GM19455 (cell line): ENCODE data around the gene MAPK7.

ENCODE experiments used
- ATAC-seq: cut with Tn5 transposase; IDR thresholded peaks from one replicate; pipeline ENCODE4 v1.9.1; 2021; ENCODE audit not compliant: unreplicated experiment

Gene MAPK7

DNA sequence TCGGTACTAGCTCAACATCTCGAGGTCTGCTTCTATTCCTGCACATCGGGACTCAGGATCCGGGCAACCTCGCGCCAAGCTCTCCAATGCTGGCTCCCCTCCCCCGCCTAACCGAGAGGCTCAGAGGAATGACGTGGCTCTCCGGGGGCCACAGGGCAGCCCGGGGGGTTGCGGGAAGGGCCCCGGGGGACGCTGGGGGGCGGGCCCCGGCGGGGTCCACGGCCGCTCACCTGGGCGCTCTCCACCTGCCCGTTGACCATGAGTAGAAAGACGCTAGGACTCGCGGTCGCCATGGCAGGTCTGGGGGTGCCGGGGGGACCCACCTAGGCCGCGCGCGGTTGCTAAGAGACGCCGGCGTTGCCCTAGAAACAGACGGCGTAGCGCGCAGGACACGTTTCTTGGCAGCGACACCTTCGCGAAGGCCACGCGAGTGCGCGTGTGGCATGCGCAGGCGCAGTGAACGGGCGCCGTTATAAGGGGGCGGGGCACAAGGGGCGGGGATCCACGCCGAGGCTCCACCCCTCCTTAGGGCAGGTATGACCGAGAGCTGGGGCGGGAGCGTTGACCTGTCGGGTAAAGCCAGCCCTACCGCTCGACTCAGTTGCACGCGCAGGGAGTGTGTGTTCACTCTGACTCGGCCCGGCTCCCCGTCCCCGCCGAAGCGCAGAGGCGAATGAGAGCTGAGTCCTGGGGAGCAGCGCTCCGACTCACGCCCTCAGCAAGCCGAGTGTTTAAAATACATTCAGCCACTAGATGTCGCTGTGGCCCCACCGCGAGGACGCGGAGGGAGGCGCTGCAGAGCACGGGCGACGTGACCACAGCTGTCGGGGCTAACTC is 15.8 kb upstream of the MAPK7 start, which contains the start of gene B9D1:
Gene B9D1 (minus strand): TSS at position 447 of the 837 bp plus-strand sequence. CDS start 154 bp downstream, at position 293.
- peak; percentile 81 for ATAC-seq

DNA sequence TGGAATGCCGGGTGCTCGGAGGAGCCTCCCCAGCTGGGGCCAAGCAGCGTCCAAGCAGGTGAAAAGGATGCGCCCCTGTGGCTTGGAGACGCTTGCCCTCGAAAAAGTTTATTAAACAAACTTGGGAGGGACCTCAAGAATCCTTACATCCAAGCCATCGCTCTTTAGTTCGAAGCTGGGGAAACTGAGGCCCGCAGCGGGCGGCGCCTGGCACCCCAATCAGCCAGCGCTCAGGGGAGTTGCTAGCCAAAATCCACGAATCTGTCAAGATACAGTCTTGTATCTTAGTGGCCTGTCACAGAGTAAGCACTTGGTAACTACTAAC is 15.2 kb upstream of the MAPK7 start:
- ATAC-seq, result no peak

DNA sequence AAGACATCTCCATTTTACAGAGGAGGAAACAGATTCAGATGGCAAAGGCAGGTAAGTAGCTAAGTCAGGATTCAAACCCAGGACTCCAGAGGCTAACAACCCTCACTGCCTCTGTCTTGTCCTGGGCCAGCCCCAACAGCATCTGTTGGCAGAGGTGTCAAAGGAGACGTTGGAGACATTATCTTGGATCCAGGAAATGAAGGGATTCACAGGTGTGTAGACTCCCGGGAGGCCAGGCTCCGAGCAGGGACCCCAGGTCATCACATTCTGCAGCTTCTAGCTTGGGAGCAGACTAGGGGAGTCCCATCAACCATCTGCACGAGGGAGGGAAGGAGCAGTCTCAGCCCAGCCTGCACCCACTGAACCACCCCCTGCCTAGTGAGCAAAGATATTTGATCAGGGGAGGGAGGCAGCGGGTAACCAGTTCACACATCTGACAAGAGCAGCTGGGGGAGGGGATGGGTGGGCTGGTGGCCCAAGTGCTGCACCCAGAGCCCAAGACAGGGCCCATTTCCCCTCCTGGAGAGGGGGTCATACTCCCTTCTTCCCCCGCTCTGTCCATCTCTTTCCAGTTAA is 14.8 kb upstream of the MAPK7 start:
- no peak for ATAC-seq

DNA sequence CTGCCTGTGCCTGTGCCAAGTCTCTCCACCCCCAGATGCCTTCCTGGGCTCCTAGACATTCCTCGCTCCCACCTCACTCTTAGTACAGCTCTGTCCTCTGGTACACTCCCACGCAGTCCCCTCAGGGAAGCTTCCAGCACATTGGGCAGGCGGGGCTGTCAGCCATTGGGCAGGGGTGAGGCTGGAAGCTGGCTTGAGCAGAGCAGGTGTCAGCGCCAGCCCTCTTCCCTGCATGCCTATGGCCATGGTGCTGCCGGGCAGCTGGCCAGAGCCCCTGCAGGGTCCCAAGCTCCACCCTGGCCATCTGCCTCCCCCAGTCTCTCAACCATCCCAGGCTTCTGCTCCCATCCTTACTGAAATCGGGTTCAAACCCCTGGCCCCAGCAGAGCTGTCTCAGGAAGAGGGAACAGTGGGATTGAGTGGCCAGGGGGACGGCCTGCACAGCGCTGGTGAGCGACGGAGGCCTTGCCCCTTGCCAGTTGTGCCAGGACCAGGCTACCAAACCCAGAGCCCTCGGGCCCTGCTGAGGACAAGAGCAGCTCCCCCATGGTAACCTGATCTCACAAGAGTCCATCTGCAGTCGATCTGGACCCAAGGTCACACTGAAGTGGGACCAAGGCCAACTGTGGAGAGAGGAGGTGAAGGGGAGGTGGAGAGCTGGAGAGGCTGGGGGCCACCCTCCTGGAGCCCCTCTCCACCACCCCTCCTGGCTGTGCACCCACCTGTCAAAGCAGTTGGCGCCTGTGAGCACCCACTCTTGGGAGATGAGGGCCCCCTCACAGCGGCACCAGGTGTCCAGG is 13.4 kb upstream of the MAPK7 start:
- ATAC-seq, result no peak

DNA sequence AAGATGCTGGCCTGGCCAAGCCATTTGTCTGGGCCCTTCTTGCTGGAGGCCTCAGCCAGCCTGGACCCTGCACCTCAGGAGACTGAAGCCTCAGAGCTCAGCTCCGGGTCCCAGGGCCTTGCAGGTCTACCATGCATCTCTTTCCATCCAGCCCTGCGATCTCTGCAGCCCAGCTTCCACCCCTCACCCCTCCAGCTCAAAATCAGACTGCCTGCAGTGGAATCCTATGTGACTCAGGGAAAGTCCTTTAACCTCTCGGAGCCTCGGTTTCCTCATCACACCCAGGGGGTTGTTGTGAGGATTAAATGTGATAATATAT is 12.8 kb upstream of the MAPK7 start:
- ATAC-seq, result no peak

DNA sequence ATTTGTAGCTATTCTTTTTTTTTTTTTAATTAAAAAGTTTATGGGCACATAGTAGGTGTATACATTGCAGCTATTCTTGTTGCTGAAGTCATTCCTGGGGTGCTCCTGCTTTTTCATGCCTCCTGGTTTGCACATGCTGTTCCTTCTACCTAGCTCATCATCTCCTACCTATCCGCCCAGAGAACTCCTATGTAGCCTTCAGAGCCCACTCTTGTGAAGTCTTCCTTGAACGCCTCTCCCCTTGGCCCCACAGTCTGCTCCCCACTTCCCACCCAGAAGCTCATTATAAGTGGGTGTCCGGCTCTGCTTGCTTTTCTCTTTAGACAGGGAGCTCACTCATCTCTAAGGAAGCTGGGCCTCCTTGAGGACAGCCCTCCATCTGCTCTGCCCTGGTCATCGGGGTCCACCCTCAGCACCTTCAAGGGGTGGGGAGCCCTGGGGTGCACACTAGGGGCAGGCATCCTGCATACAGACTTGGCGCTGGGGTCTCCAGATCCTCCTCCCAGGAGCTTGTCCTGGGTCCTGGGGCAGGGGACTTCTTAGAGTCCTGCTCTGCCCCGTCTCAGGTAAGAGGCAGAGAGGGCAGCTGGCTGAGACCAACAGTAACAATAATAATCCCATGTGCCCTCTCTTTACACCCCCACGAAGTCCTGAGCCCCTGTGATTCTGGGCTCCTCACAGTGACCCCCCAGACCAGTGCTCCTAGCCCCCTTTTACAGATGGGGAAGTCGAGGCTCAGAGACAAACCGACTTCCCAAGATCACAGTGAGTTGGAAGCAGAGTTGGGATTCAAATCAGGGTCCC is 12.3 kb upstream of the MAPK7 start:
- ATAC-seq, result no peak

DNA sequence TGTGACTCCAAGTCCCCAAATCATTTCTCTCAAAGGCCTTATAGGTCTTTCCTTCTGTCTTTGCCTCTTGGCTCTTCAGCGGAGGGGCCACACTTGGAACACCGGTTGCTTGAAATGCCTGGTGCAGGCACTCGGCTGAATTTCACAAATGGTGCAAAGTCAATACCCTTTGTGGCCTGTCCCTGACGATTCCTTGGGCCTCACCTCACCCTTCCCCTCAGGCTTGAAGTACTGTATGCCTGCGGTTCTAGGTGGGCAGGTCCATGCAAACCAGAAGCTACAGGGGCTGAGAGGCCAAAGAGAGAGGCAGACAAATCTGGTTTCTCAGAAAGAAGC is 11.7 kb upstream of the MAPK7 start:
- no peak for ATAC-seq

DNA sequence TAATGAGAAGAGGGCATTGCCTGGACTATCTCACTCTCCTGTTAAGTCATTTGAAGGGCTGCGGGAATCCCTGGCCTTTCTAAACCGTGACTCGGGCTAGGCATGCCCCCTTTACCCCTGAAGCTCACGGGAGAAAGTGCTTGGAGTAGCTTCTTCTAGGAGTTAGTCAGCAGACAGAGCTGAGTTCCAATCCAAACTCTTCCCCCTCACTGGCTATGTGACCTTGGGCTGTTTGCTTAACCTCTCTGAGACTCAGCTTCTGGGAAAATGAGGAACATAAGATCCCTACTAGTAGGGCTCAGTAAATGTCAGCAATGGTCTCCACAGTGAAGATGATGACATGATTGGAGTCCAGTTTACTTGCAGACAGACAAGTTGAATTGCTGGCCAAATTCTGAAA is 10.1 kb upstream of the MAPK7 start:
- no peak for ATAC-seq

DNA sequence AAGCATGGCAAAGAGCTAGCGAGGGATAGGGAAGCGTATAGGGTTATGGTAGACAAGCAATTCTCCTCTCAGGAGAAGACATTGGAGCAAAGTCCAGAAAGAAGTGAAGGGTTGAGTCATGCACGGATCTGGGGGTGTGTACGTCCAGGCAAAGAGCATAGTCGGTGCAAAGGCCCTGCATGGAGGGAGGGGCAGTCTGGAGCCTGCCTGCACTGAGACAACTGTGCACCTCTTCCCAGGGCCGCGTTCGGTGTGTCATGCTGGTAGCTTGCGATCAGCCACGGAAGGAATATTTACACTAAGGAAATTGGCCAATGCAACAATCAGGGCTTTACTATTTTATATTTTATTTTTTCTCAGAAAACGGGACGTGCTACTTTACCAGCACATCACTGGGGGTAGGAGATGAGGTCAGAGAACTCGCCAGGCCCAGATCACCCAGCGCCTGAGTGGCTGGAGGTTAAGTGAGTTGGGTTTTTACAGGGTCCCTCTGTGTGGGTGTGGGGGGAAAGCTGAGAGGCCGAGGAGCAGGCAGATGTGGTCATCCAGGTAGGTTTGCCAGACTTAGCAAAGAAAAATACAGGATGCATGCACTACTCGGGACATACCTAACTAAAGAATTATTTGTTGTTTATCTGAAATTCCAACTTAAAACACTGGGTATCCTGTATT is 9.1 kb upstream of the MAPK7 start:
- ATAC-seq, result no peak

DNA sequence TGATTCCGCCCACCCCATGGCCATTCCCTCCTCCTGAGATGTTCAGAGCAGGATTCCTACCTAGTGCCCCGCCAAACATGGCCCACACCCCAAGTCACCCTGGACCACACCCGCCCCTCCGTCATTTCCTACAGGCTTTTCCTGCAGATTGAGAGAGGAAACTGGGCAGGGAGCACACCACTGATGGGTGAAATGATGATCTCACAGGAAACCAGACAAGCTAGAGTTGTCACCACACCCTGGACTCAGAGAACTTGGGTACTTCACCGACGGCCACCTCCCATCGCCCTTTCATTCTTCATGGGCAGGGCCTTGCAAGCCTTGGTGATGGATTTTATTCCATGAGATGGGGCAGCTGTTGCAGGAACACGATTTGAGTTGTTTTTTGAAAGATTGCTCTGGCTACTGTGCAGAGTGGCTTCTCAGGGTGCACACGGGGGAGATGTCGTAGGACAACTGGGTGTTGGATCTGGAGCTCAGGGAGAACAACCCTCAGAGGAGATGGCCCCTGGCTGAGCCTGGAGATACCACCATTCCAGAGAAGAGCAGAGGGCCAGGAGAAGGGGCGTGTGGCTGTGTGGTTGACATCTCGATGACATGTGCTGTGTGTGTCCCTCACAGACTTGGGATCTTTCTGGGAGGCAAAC is 8.3 kb upstream of the MAPK7 start:
- no peak for ATAC-seq

DNA sequence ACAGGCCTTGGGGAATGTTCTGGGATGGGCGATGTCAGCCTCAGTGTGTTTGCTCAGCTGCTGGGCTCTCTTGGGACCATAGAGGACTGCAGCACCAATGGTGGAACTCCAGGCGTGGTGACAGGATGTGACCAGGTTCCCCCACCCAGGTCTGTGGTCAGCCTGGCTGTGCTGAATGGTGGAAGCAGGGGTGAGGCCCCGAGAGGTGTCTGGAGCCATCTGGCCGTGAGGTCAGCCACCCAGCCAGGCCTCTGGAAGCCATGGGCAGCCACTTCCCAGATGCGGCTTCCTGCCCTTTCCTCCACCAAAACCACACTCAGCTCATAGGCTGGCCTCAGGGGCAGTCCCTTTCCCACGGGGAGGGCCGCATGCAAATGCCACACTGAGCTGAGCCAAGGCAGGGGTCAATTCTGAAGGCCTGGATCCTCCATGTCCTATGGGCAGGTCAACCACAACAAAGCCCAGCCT is 7.8 kb upstream of the MAPK7 start:
- peak; percentile 51 for ATAC-seq

DNA sequence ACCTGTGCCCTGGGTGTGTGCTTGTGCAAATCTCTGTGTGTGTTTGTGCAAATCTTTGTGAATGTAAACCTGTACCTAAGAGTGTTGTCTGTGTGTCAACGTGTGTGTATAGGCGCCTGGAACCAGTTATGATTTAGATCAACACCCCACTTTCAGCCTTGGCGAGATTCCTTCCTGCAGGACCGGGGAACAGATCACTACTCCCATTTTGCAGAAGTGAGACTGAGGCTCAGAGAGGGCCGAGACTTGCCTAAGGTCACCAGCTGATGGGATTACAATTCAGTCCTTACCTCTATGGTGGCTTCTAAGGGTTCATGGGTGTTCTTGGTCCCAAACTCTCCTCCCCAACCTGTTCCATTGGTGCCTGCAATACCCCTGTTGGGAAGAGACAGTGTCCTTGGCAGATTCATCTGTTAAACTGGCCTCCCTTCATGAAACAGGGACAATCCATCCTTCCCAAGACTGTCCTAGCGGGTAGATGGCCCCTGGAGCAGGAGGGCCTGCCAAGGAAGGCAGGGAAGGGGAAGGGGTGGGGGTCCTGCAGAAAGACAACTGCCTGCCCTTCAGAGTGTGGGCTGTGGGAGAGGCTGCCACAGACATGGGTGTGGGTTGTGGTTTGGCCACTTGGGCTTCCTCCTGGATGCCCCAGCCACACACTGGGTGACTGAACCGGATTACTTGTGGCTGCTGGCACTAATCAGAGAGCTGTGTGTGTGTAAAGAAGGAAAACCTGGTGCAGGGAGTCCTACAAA is 6.9 kb upstream of the MAPK7 start:
- ATAC-seq, result no peak

DNA sequence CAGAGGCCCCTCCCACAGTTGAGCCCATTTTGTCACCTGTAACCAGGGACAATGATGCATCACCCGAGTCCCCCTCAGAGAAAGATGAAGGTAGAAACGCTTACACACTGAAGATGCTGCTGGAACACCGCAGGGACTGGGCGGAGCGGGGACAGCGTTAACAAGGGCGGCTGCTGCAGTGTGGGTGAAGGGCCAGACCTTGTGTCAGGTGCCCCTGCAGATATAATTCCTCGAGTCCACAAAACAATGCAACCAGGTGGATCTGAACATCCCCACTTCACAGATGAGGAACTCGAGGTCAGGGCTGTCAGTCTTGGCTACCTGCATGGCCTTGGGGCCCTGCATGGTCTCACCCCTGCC is 6.3 kb upstream of the MAPK7 start:
- ATAC-seq, result no peak

DNA sequence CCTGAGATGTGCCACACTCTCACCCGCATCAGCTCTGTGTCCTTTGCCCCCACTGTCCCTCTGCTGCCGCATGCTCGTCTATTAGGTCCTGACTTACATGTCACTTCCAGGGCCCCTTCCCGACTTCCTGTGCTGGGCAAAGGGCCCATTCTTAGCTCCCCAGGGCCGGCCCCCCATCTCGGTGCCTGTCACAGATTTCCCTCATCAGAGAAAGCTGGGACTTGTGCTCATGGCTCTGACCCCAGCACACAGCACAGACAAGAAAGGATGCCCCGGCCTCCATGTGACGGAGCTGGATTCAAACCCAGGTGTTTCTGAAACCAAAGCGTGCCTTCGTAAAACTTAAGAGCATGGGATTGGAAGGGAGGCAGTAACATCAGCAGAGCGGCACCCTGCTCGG is 5.9 kb upstream of the MAPK7 start:
- ATAC-seq, result no peak

DNA sequence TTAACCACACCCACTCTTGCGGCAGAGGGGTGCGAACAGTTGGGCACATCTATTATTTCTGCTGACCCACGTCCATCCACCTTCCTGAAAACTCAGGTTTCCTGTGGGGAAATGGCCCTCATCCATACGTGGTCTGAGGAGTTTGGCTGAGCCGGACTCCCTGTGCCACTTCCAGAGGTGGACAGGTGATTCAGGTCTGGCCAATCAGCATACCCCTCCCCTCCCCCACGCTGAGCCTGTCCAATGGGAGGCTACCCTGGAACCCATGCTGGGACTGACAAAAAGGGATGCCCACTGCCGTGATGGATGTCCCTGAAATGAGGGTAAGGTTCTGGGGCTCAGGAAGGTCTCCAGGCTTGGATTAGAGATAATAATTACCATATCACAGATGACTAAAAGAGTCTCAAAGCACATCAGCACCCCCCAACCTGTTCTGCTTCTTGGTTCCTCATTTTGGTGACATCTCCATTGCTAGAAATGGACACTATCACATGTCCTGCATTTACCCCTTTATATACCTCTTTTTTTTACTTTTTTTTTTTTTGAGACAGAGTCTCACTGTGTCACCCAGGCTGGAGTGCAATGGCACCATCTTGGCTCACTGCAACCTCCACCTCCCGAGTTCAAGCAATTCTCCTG is 5.3 kb upstream of the MAPK7 start:
- ATAC-seq, result no peak

DNA sequence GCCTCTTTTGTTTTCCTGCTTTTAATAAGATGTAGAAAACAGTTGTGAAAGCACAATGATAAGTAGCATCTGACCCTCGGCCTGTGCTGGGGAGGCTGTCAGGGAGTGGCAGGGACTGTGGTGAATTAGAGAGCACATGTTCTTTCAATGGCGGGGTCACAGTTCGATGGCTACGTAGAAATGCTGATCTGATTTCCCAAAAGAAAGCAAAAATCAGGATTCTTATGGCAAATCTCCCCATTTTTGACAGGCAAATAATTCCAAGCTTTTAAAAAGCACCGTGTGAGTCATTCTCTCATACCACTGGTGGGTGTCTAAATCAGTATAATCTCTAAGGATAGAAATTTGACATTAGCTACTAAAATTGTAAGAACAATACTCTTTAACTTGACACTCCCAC is 4.2 kb upstream of the MAPK7 start:
- ATAC-seq, result no peak

DNA sequence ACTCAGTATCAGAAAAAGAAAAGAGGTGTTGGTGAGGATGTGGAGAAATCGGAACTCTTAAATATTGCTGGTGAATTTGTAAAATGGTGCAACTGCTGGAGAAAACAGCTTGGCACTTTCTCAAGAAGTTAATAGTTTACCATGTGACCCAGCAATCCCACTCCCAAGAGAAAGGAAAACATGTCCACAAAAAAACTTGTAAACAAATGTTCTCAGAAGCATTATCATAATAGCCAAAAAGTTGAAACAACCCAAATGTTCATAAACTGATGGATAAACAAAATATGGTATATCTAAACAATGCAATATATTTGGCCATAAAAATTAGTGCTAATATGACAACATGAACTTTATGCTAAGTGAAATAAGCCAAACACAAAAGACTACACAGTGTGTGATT is 2.6 kb upstream of the MAPK7 start:
- no peak for ATAC-seq

DNA sequence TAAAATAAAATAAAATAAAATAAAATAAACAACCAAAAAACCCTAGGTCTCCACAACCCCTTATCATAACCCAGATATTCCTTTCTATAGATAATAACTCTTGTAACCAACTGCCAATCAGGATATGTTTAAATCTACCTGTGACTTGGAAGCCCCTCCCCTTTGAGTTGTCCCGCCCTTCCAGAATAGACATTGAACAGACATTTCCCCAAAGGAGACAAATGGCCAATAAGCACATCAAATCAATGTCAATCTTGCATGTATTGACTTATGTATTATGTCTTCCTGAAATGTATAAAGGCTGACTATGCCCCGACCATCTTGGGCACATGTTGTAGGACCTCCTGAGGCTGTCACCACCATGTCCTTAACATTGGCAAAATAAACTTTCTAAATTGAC is 1.5 kb upstream of the MAPK7 start:
- no peak for ATAC-seq
